CD4-positive, alpha-beta T cell treated with Interleukin-17A for 4 hours (primary cell): ENCODE measurements around the gene BDP1.
"Not testable (repeated sequence)": the region's sequence is repeated elsewhere in the genome, so short reads cannot be mapped to it uniquely, and the experiment has no call there.

Source experiments
- DNase-seq: peaks from one replicate; pipeline ENCODE4 v3.0.0-alpha.2; 2020; ENCODE audit warnings: mixed read lengths

Gene BDP1

GRCh38 chr5:71475788-71476384, 20.4 kb downstream of the BDP1 start:
- no peak for DNase-seq

GRCh38 chr5:71481441-71481840, 26.0 kb downstream of the BDP1 start:
- no peak for DNase-seq

- no peak for DNase-seq
These were observed 26.7 kb downstream of the BDP1 start for GRCh38 chr5:71482132-71482531.

DNA sequence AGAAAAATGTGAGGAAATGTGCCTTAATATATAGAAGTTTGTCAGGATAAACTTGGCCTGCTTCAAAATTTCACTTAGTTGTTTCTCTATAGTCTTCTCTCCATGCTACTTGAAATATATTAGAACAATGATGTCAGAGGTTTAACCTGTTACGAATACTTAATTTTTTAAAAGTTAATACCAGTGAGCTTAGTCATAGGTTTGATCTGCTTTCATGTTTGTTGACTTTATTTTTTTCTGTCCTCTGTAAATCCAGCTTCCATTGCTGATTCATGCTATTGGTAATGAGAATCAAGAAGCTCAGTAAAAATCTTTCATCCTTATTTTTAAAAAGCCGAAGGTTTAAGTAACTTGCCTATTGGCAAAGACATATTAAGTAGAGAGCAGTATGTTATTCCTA, 27.9 kb downstream of the BDP1 start:
- DNase-seq, result no peak

DNA sequence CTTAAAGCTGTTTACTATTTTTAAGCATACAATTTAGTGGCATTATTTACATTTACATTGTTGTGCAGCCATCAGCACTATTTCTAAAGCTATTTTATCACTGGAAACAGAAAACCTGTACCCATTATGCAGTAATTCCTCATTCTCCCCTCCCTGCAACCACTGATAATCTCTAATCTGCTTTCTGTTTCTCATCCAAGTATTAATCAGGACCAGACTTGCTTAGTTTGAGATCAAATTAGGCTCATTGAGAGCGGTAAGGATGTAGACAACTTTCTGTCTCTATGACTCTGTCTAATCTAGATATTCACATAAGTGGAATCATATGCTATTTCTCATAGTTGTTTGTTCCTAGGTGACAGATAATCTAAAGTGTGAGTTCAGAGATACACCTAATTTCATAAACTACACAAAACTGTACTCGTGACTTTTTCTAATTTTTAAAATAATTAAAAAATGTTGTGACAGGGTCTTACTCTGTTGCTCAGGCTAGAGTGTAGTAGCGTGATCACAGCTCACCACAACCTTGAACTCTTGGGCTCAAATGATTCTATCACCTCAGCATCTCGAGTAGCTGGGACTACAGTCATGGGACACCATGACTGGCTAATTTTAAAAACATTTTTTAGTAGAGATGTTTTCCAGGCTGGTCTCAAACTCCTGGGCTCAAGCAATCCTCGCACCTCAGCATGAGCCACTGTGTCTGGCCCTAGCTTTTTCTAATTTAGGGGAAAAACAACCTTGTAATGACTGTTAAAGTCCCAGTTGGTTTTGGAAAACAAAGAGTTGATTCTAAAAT, 37.6 kb downstream of the BDP1 start:
- DNase-seq, result no peak

GRCh38 chr5:71494202-71494601, 38.8 kb downstream of the BDP1 start:
- DNase-seq, result not testable (repeated sequence)

- DNase-seq, result not testable (repeated sequence)
These were observed 43.3 kb downstream of the BDP1 start for GRCh38 chr5:71498756-71499155.

- no peak for DNase-seq
These were observed 48.1 kb downstream of the BDP1 start for GRCh38 chr5:71503536-71503935.

- DNase-seq, result no peak
These were observed 66.7 kb downstream of the BDP1 start for GRCh38 chr5:71522151-71522550.

GRCh38 chr5:71525611-71526010, 70.2 kb downstream of the BDP1 start:
- not testable (repeated sequence) for DNase-seq

DNA sequence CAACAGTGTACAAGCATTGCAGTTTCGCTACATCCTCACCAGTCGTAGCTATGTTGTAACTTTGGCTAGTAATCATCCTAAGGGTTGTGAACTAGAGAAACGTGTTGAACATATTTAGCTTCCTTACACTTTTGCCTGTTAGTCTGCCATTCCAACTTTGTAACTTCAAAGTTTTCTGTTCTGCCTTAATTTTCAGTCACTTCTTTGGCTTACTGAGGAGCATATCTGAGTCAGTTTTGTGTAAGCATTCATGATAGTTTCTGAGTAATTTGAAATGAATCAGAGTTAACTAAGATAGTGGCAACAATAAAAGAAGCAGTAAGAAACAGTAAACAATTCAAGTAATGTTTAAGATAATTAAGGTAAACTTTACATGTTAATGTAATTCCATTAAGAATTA, 72.8 kb downstream of the BDP1 start:
- DNase-seq, result no peak

DNA sequence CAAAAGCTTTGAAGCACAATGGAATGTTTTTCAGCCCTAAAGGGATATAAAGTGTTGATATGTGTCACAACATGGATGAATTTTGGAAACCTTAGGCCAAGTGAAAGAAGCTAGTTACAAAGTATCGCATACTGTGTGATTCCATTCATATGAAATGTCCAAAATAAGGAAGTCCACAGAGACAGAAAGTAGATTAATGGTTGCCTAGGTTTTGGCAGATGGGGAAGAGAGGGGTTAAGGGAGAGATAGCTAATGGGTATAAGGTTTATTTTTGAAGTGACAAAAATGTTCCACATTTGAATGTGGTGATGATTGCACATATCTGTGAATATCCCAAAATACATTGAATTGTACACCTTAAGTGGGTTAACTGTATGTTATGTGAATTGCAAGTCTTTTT, 74.2 kb downstream of the BDP1 start:
- no peak for DNase-seq

GRCh38 chr5:71533142-71533541, 77.7 kb downstream of the BDP1 start:
- DNase-seq, result no peak

GRCh38 chr5:71533615-71534014, 78.2 kb downstream of the BDP1 start:
- DNase-seq, result no peak

- DNase-seq, result no peak
These were observed 82.2 kb downstream of the BDP1 start for GRCh38 chr5:71537687-71538086.

- DNase-seq, result not testable (repeated sequence)
These were observed 95.4 kb downstream of the BDP1 start for GRCh38 chr5:71550885-71551284.

- DNase-seq, result not testable (repeated sequence)
These were observed 96.1 kb downstream of the BDP1 start for GRCh38 chr5:71551582-71551981.

DNA sequence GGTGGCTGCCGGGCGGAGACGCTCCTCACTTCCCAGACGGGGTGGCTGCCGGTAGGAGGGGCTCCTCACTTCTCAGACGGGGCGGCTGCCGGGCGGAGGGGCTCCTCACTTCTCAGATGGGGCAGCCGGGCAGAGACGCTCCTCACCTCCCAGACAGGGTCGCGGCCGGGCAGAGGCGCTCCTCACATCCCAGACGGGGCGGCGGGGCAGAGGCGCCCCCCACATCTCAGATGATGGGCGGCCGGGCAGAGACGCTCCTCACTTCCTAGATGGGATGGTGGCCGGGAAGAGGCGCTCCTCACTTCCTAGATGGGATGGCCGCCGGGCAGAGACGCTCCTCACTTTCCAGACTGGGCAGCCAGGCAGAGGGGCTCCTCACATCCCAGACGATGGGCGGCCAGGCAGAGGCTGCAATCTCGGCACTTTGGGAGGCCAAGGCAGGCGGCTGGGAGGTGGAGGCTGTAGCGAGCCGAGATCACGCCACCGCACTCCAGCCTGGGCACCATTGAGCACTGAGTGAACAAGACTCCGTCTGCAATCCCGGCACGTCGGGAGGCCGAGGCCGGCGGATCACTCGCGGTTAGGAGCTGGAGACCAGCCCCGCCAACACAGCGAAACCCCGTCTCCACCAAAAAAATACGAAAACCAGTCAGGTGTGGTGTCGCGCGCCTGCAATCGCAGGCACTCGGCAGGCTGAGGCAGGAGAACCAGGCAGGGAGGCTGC, 96.7 kb downstream of the BDP1 start:
- not testable (repeated sequence) for DNase-seq

DNA sequence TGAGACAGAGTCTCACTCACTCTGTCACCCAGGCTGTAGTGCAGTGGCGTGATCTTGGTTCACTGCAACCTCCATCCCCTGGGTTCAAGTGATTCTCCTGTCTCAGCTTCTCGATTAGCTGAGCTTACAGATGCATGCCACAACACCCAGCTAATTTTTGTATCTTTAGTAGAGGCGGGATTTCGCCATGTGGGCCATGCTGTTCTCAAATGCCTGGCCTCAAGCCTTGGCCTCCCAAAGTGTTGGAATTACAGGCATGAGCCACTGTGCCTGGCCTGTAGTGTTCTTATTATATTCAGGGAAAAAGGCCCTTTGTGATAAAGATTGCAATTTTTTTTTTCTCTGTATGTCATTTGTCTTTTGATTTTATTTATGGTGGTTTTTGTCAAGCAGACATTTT, 107.7 kb downstream of the BDP1 start:
- no peak for DNase-seq

DNA sequence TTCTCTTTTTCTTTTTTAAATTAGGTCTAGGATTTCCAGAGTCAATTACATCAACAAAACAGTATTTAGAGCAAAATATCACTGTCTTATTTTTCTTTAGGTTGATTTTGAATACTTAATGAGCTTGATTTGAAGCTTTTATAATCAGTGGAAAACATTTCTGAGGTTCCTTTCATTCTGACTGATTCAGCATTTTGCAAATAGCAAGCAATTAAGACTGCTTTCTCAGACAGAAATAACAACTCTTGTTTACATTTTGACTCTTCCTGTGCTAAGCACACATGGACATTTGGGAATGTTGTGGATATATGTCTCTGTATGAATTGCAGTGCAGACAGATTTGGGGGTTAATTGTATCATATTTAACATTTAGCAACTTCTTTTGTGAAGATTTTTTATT, 109.4 kb downstream of the BDP1 start:
- DNase-seq, result no peak

DNA sequence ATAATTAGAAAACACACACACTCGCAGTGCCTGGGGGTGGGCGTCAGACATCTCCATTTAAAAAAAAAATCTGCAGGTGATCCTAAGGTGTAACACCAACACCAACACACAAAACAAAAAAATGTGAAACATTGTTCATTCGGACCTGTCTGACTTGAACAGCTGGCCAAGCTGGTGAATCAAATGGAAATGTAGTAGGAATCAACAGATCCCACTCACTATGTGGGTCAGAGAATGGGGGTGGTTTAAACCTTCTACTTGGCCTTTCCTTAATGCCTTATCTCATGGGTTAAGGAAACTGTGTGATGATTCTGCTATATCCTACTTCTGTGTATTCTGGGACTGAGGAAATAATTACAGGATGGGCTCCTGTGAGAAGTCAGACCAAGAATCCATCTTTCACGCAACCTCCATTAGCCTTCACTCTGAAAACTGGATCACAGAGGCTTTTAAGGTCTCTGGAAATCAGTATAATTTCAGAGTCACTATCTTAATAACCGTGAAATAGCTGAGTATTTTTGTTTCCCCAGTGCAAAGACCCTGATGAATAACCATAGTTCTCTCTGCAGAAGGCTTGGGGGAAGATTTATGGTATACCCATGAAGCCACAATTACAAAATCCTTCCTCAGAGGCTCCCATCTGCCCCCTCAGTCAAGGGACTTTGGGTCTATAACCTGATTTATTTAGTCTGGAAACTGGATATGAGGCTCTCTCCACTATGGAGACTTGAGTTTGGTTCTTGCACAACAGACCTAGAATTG, 114.5 kb downstream of the BDP1 start:
- no peak for DNase-seq

- DNase-seq, result not testable (repeated sequence)
These were observed 116.4 kb downstream of the BDP1 start for GRCh38 chr5:71571811-71572210.

DNA sequence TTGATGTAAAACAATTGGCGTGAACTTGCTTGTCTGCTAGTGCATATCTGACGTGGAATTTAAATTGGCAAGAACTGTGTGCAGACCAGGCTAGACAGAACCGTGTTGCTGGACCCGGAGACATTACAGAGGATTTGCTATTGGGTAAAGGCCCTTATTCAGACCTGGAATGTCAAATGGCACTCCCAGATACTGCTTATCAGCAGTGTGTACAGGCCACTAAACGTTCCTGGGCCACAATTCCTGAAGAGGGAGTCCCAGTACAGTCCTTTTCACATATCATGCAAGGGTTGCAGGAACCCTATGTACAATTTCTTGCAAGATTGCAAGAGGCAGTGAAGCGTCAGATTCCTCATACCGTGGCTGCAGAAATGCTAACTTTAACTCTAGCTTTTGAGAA, 118.1 kb downstream of the BDP1 start:
- no peak for DNase-seq
